GM12874 (cell line): ENCODE measurements around the gene CNTN4.

Source experiments
- TF ChIP-seq, protein P1 (sequence below): IDR thresholded peaks from 2 replicates; pipeline ENCODE4 v1.5.1; 2011; ENCODE audit warnings: low read depth, mild to moderate bottlenecking, control low read depth, low read length, moderate library complexity; ENCODE audit not compliant: insufficient read depth

The CNTN4 gene

DNA sequence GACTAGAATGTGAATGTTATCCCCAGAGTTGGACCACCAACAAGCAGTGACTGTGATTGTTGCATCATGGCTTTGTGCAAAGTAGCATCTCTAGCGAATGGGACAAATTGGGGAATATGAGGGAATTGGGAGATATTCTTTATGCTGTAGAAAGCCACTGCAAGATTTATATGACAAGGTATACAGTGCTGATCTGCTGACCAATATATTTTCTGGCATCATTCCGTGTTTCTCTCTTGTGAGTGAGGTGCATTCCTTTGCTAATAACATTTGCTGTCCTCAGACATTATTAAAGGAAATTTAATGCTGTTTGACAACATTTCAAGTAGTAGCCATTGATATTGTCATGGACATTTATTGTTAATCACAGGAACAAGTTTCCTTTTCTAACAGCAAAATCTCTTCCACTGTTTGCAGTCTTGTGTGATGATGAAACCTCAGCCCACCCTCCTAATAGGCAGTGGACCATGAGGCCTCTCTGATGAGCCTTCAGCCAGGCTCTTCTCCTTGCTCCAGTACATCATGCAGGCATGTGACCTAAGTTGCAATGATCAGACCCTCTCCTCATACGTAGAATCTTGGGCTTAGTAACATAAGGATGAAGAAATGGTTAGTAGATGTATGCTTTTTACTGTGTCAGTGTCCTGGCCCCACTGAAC lies 16.1 kb downstream of the CNTN4 start:
- TF ChIP-seq, protein P1, sequence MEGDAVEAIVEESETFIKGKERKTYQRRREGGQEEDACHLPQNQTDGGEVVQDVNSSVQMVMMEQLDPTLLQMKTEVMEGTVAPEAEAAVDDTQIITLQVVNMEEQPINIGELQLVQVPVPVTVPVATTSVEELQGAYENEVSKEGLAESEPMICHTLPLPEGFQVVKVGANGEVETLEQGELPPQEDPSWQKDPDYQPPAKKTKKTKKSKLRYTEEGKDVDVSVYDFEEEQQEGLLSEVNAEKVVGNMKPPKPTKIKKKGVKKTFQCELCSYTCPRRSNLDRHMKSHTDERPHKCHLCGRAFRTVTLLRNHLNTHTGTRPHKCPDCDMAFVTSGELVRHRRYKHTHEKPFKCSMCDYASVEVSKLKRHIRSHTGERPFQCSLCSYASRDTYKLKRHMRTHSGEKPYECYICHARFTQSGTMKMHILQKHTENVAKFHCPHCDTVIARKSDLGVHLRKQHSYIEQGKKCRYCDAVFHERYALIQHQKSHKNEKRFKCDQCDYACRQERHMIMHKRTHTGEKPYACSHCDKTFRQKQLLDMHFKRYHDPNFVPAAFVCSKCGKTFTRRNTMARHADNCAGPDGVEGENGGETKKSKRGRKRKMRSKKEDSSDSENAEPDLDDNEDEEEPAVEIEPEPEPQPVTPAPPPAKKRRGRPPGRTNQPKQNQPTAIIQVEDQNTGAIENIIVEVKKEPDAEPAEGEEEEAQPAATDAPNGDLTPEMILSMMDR, result no peak

DNA sequence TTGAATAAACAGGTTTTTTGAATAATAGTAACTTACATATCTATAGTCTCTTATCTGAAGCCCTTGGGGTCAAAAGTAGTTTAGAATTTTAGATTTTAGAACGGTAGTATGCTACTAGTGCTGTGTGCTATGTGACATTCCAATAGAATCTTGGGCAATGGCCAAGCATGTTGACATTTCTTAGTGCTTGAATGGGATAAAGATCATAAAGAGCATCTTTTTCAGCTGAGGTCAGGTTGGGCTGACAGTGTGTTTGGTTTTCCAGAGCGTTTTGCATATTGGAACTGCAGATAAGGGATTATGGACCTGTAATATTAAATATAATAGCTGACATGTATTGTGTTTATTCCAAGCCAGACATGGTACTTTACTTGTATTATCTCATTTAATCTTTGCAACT lies 32.1 kb downstream of the CNTN4 start:
- TF ChIP-seq, protein P1, result no peak

DNA sequence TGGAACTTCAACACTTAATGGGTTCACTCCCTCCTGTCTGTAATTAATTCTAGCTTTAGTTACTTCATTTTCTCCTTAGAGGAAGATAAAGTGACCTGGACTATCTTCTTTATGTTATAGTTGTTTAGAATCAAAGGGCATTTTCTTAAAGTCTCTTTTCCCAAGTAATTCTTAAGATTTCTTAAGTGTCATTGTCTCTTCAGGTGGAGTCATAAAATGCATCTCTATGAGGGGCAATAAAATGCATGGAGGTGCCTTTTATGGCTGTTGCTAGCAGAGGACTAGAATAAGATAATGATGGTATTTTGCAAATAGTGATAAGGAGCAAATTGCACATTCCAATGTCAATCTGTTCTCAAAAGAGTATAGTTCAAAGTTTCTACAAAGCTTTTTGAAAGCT lies 34.5 kb downstream of the CNTN4 start:
- TF ChIP-seq, protein P1, result no peak

DNA sequence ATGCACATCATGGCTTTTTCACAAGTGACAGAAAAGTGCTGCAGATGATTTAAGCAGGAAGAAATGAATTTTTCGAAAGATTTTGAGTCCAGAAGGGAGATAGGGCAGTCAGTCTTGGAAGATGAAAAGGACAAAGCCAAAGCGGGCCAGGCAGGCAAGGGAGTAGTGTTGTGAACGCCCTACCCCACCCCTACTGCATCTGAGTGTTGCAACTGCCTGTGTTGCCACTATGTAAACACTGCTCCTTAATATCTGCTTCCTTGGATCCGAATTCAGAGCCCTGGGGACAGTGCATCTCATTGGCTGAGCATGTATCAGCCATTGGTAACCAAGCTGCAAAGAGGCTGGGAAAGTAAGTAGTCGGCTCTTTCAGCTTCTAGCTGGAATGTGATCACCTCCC lies 39.0 kb downstream of the CNTN4 start:
- TF ChIP-seq, protein P1, result no peak

DNA sequence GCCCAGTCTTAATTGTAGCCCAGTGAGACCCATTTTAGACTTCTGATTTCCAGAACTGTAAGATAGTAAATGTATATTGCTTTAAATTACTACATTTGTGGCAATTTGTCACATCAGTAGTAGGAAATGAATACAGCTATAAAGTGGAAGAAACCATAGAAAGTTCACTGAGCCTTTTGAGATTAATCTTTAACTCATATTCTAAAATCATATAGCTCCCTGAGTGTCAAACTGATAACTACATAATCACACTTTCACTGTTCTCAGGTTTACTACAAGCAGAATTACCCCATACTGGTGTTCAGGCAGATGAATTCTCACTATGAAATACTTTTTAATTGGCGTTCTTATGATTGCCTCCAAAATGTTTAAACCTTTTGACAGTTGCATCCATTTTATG lies 42.8 kb downstream of the CNTN4 start:
- TF ChIP-seq, protein P1, result no peak

DNA sequence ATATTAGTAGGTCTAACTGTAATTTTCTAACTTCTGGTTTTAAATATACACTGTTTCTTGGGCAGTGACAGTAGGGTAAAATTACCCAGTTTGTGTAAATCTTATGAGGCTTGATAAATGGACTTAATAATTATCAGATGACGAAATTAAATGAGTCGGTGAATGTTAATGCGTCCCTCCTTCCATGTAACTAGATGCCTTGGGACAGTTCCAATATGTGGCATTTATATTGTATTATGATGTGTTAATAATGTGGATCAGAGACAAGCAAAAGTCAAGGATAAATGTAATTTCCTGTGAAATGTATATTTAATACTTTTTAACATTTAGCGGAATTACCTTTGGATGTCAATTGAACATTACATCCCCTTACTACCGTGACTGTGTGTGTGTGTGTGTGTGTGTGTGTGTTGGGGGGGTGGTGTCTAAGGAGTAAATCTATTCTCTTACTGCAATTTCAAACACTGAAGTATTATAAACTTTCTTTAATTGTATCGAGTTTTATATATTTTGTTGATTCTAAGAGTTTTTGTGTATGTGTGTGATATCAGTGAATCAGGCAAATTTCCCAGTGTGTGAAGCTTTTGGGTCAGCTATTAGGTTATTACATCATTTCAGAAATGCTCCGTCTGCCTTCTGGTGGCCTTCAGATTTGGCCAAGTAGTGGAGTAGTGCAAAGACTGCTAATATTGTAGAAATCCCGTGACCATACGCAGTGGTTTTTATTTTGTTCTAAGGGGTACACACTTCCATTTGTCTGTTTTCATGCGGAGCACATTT lies 50.1 kb downstream of the CNTN4 start:
- TF ChIP-seq, protein P1, result no peak

DNA sequence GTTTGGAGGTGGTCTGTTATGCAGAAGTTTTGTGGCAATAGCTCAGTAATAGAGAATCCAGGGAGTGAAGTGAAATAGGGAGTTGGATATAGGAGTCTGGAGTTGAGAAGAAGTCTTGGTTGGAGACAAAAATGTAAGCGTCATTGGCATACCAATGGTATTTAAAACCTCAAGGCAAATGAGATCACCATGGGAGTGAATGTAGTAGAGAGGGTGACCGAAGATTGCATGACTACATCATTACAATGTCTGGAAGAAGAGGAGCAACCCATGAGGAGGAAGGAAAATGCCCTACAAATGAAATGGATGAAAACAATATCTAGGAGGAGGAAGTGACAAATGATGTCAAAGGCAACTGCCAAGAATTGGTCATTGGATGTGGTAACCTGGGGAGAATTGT lies 54.4 kb downstream of the CNTN4 start:
- TF ChIP-seq, protein P1, result no peak
